ENCODE results near the gene TRIM5. TPM values are rescaled to one million over a fixed set of nuclear protein-coding genes. Genes with fewer than 3 reads are reported as not detected.
"Not testable (repeated sequence)": the region's sequence is repeated elsewhere in the genome, so short reads cannot be mapped to it uniquely, and the experiment has no call there.

Gene TRIM5, protein sequence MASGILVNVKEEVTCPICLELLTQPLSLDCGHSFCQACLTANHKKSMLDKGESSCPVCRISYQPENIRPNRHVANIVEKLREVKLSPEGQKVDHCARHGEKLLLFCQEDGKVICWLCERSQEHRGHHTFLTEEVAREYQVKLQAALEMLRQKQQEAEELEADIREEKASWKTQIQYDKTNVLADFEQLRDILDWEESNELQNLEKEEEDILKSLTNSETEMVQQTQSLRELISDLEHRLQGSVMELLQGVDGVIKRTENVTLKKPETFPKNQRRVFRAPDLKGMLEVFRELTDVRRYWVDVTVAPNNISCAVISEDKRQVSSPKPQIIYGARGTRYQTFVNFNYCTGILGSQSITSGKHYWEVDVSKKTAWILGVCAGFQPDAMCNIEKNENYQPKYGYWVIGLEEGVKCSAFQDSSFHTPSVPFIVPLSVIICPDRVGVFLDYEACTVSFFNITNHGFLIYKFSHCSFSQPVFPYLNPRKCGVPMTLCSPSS
- 17.7 TPM for total RNA-seq
- long read RNA-seq, transcript TRIM5-202 (8 exons, 2,991 nt): major isoform, 5 of 59 reads
- long read RNA-seq, partial matches to known transcripts: 1 of 59 reads
- long read RNA-seq, other reads (novel, unspliced or antisense): 53 of 59 reads

DNA sequence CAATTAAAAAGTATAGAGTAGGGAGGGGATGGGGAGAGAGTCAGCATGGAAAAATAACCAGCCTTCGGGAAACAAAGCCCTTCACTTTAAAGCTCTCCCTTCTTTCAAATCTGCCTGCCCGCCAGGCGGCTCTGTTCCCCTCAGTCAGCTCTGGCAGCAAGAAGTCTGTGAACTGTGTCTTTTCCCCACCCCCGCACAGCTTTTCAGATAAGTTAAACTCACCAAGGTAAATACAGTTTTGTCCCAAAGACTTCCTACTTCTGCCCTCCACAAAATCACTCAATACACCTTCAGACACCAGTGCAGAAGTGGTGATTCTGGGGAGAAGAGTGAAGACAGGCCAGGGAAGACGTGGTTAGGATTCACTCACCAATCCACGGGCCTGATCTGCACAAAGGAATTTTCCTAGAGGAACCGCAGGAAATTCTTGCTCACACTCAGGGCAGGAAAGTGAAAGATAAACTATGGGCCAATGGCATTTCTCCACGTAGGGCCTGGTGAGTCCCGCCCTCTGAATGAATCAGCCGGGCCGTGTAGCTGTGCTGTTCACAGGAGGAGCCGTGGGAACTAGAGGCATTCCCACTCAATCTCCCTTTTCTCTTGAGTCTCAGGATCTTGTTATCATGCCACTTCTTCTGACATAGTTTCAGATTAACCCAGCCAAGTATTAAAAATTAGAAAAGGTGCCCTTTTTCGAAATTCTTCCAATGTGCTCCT lies at the start of gene TRIM5:
TSS of gene TRIM5 (minus strand) at position 429 of the 717 bp plus-strand sequence. CDS start 4,897 bp downstream, outside the sequence.
- no peak for DNase-seq (ENCODE audit: low spot score)

DNA sequence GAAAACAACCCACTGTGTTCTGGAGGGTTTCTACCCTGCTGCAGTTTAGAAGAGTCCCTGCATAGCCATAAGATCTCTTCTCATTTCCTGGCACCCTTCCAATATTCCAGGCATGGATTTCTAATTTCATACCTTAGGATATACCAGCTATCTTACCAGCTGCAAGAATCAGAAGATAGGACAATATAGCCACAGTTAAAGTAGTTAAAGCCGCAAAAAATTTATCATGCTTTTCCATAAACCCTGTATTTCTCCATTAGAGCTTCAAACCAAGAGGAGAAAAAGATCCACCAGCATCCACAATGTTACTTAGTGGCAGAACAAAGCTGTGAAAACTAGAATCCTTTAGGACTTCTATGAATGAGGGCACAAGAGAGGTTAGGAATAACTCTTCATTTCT lies 42.8 kb upstream of the TRIM5 start:
- DNase-seq (ENCODE audit: low spot score): no peak

DNA sequence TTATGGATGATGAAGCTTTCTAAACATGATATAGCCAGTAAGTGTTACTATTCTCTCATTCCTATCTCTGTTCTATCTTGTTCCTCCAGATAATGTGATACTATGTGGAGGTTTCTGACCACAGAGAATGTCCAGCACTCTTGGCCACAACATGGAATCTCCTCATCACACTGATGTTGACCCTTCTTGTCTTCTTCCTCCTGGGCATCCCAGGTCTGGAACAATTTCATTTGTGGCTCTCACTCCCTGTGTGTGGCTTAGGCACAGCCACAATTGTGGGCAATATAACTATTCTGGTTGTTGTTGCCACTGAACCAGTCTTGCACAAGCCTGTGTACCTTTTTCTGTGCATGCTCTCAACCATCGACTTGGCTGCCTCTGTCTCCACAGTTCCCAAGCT lies 41.5 kb upstream of the TRIM5 start:
- DNase-seq (ENCODE audit: low spot score): no peak

DNA sequence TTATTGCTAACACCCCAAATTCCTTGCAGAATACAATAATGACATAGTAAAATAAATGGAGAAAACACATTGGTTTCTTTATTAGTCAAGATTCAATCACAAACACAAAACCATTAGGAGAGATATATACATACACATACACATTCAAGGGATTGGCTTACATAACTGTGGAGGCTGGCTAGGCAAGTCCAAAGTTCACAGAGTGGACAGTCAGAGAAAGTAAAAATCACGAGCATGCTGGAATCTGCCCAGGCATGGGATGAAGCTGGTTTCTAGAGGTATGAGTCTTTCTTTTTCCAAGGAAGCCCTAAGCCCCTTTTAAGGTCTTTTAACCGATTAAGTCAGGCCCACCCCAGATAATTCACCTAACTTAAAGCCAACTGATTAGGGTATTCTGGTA lies 37.7 kb upstream of the TRIM5 start:
- DNase-seq (ENCODE audit: low spot score): no peak

GRCh38 chr11:5719703-5720495 lies 35.0 kb upstream of the TRIM5 start:
- no peak for DNase-seq (ENCODE audit: low spot score)

DNA sequence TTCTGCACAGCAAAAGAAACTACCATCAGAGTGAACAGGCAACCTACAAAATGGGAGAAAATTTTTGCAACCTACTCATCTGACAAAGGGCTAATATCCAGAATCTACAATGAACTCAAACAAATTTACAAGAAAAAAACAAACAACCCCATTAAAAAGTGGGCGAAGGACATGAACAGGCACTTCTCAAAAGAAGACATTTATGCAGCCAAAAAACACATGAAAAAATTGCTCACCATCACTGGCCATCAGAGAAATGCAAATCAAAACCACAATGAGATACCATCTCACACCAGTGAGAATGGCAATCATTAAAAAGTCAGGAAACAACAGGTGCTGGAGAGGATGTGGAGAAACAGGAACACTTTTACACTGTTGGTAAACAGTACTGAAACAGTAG lies 31.6 kb upstream of the TRIM5 start:
- not testable (repeated sequence) for DNase-seq (ENCODE audit: low spot score)

DNA sequence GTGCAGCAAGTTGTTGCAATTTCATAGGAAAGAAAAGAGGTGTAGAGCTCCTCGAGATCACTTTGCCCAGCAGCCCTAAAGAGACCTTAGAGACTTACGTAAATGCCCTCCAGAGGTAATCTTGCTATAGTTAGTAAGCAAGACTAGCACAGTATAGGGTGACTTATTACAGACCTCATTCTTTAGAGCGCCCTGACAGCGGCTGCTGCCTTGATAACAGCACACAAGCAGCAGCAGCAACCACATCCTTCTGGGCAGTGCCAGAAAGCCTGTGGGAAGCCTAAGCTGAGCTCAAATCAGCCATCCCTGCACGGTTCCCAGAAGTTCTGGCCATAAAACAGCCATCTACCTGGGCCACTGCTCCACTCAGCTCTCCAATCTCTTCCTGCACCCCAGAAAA lies 28.8 kb upstream of the TRIM5 start:
- no peak for DNase-seq (ENCODE audit: low spot score)

DNA sequence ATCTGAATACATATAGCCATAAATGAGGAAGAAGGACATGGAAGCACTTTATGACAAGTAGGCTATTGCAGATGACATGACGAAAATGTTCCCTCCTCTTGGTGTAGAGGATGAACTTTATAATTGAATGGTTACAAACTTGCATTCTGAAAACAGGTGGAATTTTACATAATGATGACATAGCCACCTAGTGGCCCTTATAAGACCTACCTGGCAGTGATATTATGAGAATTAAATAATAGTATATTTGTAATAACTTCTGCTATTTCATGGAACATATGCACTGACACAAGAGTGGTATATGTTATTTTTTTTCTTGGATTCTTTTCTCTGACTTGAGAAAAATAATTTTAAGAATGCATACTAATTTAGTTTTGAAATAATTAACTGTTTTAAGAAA lies 27.6 kb upstream of the TRIM5 start:
- no peak for DNase-seq (ENCODE audit: low spot score)

DNA sequence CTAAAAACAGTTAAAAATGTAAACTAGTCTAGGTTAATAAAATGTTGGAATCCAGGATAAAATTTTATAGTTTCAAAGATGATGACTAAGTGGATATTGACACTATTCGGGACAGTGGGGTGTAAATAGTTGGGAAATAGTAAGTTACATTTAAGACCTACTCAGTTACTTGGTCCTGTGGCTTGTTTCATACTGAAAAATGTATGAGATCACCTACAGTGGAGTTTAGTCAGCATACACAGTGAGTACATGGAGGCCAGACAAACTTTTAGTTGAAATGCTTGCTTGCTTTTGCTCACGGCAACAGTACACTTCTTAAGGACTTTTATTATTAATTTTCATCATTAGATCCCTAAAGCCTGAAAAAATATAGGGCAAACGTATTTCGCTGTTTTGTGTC lies 20.8 kb upstream of the TRIM5 start:
- DNase-seq (ENCODE audit: low spot score): no peak

- no peak for DNase-seq (ENCODE audit: low spot score)
Measured at GRCh38 chr11:5703741-5704536, 19.1 kb upstream of the TRIM5 start.

DNA sequence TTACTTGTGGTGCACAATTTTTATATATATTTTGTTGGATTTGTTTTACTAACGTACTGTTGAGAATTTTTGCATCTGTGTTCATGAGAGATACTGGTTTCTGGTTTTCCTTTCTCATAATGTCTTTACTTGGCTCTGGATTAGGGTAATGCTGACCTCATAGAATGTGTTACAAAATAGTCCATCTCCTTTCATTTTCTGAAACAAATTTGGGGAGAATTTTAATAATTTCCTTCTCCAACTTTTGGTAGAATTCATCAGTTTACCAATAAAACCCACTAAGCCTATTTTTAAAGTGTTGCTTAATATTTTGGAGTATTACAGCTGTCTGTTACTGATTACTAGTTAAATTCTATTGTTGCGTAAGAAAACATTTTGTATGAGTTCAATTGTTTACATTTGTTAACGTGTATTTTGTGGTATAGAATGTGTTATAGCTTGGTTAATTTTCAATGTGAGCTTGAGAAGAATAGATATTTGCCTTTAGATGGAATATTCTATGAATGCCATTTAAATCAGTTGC lies 16.2 kb upstream of the TRIM5 start:
- no peak for DNase-seq (ENCODE audit: low spot score)

- no peak for DNase-seq (ENCODE audit: low spot score)
Measured at GRCh38 chr11:5700421-5701054, 15.7 kb upstream of the TRIM5 start.

DNA sequence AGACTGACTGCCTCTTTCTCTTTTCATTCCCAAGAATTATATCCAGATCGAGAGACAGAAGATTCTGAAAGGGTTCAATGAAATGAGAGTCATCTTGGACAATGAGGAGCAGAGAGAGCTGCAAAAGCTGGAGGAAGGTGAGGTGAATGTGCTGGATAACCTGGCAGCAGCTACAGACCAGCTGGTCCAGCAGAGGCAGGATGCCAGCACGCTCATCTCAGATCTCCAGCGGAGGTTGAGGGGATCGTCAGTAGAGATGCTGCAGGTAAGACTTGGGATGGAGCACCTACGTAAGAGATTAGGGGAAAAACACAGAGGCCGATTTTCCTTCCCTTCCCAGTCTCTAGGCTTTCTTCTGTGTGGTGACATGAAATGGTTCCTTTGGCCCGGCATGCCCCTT lies 13.4 kb upstream of the TRIM5 start:
- DNase-seq (ENCODE audit: low spot score): no peak

GRCh38 chr11:5696210-5696609 lies 11.3 kb upstream of the TRIM5 start:
- no peak for DNase-seq (ENCODE audit: low spot score)

- DNase-seq (ENCODE audit: low spot score): no peak
Measured at GRCh38 chr11:5695580-5695979, 10.7 kb upstream of the TRIM5 start.

- DNase-seq (ENCODE audit: low spot score): no peak
Measured at GRCh38 chr11:5694642-5695041, 9.8 kb upstream of the TRIM5 start.

DNA sequence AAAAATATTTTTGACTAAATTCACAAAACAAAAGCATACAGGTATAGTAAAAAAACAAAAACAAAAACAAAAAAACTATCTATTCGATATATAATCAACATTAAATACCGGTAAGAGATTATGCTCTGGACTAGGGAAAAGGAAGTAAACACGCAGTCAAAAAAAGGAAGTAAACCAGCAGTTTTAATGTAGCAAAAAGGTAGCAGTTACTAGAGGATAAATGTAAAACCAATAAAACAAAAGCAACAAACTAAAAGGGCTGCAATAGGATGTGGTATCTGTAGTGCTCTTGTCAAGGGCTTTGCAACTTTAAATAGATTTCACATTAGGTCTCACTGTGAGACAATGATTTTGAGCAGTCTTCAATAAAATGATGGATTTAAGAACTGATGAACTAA lies 7.1 kb upstream of the TRIM5 start:
- no peak for DNase-seq (ENCODE audit: low spot score)

DNA sequence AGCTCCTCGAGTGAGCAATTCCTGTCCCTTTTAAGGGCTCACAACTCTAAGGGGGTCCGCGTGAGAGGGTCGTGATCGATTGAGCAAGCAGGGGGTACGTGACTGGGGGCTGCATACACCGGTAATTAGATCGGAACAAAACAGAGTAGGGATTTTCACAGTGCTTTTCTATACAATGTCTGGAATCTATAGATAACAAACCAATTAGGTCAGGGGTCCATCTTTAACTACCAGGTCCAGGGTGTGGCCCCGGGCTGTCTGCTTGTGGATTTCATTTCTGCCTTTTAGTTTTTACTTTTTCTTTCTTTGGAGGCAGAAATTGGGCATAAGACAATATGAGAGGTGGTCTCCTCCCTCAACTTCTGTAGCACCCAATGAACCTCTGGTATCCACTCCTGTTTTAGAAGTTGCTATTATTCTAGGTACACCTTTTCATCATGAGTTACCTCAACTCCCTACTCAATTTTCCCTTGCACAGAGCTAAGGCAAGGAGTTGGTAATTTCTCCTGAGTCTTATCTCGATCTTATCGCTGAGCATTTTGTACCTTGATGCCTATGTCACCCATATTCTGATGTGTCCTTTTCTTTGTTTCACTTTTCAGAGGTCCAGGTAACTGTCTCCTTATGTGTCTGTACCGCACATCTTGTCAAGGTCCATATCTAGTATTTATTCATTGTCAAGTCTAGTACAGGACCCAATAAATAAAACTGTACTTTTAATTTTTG lies 6.5 kb upstream of the TRIM5 start:
- DNase-seq (ENCODE audit: low spot score): not testable (repeated sequence)

DNA sequence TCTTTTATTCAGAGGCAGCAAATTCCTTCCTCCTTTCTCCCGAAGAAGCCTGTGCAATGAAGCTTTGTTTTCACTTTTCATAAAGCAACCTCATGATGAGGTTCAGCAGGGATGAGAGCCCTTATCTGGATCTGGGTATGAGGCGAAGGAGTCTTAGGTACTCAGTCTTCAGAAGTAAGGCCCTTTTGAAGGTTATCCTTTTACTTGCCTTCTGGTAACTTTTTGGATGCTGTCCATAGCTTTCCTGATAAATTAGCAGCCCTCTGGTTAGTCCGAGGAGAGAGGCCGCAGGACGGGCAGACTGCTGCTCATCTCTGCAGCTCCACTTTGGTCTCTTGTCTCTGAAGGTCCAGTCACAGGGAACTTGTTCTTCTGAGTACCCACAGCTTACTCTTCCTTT lies 5.9 kb upstream of the TRIM5 start:
- no peak for DNase-seq (ENCODE audit: low spot score)

Data from mesenteric fat pad (tissue), 1 donor.